Chondrocyte (in vitro differentiated cells): ENCODE results near the gene TIMP3. TPM values are rescaled to one million over a fixed set of nuclear protein-coding genes. Genes with fewer than 3 reads are reported as not detected.

Experiments
- DNase-seq: peaks from one replicate; pipeline ENCODE4 v3.0.0; 2021; ENCODE audit warnings: mixed read lengths, low spot score
- H3K27ac Mint-ChIP-seq: one replicate; pipeline ENCODE4 v1.8.0; 2021; ENCODE audit warnings: mild to moderate bottlenecking, moderate library complexity, mixed read lengths; ENCODE audit not compliant: unreplicated experiment
- H3K27me3 Mint-ChIP-seq: 2 replicates; pipeline ENCODE4 v1.8.0; 2021; ENCODE audit warnings: low read depth, mixed read lengths
- H3K36me3 Mint-ChIP-seq: 2 replicates; pipeline ENCODE4 v1.8.0; 2021; ENCODE audit warnings: low read depth, mixed read lengths
- H3K4me1 Mint-ChIP-seq: 2 replicates; pipeline ENCODE4 v1.8.0; 2021; ENCODE audit warnings: low read depth, mild to moderate bottlenecking, mixed read lengths
- H3K4me3 Mint-ChIP-seq: one replicate; pipeline ENCODE4 v1.8.0; 2021; ENCODE audit warnings: mild to moderate bottlenecking, moderate library complexity, mixed read lengths; ENCODE audit not compliant: unreplicated experiment
- H3K9me3 Mint-ChIP-seq: 2 replicates; pipeline ENCODE4 v1.8.0; 2021; ENCODE audit warnings: low read depth, mixed read lengths
- CTCF ChIP-seq: fragments of 200-600 bp; sonication (generic); IDR thresholded peaks from 2 replicates; pipeline ENCODE4 v1.5.0; 2021; ENCODE audit warnings: antibody characterized with exemption, mild to moderate bottlenecking, moderate library complexity
- total RNA-seq: library from RNA; stranded (reverse); gene quantifications from 3 replicates; pipeline ENCODE4 v1.2.1, GENCODE V29; 2021

The TIMP3 gene
- total RNA-seq, 1 donor from 2014 or later, result 126 TPM

- H3K36me3 Mint-ChIP-seq, result no peaks in the 10 kb centered on the region
- H3K4me1 Mint-ChIP-seq, result peaks cover 10% of the 10 kb centered on the region
- DNase-seq, result no peak
- H3K27me3 Mint-ChIP-seq, result peaks cover 8% of the 10 kb centered on the region
- H3K27ac Mint-ChIP-seq, result no peak overlapping the region
- no peaks in the 10 kb centered on the region for H3K9me3 Mint-ChIP-seq
- no peak overlapping the region for H3K4me3 Mint-ChIP-seq
- no peak for TF ChIP-seq CTCF
Observed at GRCh38 chr22:32887324-32887980, 85.9 kb downstream of the TIMP3 start.

DNA sequence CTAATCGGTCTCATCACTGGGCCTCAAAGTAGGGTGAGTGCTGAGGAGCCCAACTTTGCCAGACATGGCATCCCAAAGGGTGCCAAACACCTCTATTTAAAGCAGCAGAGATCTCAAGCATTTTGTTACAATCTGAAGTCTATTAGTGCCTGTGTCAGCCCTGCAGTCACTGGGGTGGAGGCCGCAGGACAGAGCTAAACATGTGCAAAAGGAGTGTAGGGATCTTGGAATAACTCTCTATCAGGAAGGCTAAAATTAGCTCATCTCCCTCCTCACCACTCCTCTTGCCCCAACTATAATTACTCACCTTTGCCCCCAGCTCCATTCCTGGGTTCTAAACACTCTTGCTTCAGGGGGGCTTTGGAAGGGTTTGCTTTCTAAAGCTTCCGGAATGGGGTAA is 87.5 kb downstream of the TIMP3 start:
- TF ChIP-seq CTCF, result no peak
- Mint-ChIP-seq H3K4me3 (no peak overlapping the region), H3K27me3 (peaks cover 13% of the 10 kb centered on the region), H3K4me1 (peaks cover 10% of the 10 kb centered on the region), H3K9me3 (no peaks in the 10 kb centered on the region), H3K27ac (no peak overlapping the region), H3K36me3 (no peaks in the 10 kb centered on the region)
- DNase-seq, result no peak

GRCh38 chr22:32896891-32897290 is 95.4 kb downstream of the TIMP3 start:
- H3K36me3 Mint-ChIP-seq, result no peaks in the 10 kb centered on the region
- H3K27me3 Mint-ChIP-seq, result peaks cover 14% of the 10 kb centered on the region
- H3K27ac Mint-ChIP-seq, result no peak overlapping the region
- no peaks in the 10 kb centered on the region for H3K4me1 Mint-ChIP-seq
- no peak for TF ChIP-seq CTCF
- no peak for DNase-seq
- no peaks in the 10 kb centered on the region for H3K9me3 Mint-ChIP-seq
- H3K4me3 Mint-ChIP-seq, result no peak overlapping the region

GRCh38 chr22:32897400-32897799 is 95.9 kb downstream of the TIMP3 start:
- Mint-ChIP-seq H3K9me3 (no peaks in the 10 kb centered on the region), H3K4me3 (no peak overlapping the region), H3K4me1 (no peaks in the 10 kb centered on the region), H3K27ac (no peak overlapping the region), H3K27me3 (peaks cover 12% of the 10 kb centered on the region), H3K36me3 (no peaks in the 10 kb centered on the region)
- TF ChIP-seq CTCF, result no peak
- DNase-seq, result no peak

DNA sequence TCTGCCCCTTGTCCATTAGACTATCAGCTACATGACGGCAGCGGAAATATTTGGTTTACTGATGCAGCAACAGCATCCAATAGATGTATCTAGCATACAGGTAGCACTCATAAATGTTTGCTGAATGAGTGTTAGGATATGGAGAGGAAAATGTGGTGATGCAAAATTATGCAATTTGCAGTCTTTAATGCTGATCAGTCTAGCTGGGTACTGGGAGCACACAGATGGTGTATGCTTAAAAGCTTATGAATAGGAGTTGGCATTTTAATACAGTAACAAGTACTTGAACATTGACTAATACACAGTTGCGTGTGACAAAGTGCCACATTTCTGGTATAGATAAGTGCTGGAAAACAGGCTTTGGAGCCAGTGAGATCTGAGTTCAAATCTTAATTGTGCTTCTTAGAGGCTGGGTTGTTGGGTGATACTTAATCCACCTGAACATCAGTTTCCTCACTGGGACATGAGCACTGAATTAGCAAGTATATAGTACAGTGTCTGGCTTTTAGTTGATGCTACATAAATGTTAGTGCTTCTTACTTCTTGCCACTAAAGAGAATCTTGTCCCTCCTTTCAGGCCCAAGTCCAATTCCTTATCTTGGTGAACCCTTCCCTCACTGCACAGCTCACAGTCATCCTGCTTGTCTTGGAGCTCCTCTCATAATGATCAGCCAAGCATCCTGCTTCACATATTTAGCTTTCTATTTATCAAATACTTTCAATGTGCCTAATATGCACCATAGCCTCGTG is 99.6 kb downstream of the TIMP3 start:
- Mint-ChIP-seq H3K4me1 (peaks cover 4% of the 10 kb centered on the region), H3K36me3 (no peaks in the 10 kb centered on the region), H3K27ac (no peak overlapping the region), H3K4me3 (no peak overlapping the region), H3K27me3 (peaks cover 2% of the 10 kb centered on the region), H3K9me3 (no peaks in the 10 kb centered on the region)
- DNase-seq, result no peak
- no peak for TF ChIP-seq CTCF
